Measurements from ENCODE around the gene SRSF5.
A peak's percentile ranks its signal among the peaks of the same experiment; 100 is the strongest.
"Not testable (repeated sequence)": the region's sequence is repeated elsewhere in the genome, so short reads cannot be mapped to it uniquely, and the experiment has no call there.

SRSF5 gene

GRCh38 chr14:69766984-69767368 is at the start of gene SRSF5:
SRSF5 (plus strand) TSS chr14:69767142; CDS start chr14:69768157, 1,015 bp downstream.
- DNase-seq (ENCODE audit: low read depth) = peak; percentile 92

GRCh38 chr14:69718614-69719013 is 48.3 kb upstream of the SRSF5 start:
- DNase-seq (ENCODE audit: low read depth) = not testable (repeated sequence)

GRCh38 chr14:69719501-69719951 is 47.4 kb upstream of the SRSF5 start:
- no peak for DNase-seq (ENCODE audit: low read depth)

GRCh38 chr14:69720912-69721311 is 46.0 kb upstream of the SRSF5 start:
- DNase-seq (ENCODE audit: low read depth) = no peak

GRCh38 chr14:69726761-69727511 is 40.0 kb upstream of the SRSF5 start:
- peak; percentile 76 for DNase-seq (ENCODE audit: low read depth)

GRCh38 chr14:69727860-69728259 is 39.1 kb upstream of the SRSF5 start:
- DNase-seq (ENCODE audit: low read depth) = no peak

GRCh38 chr14:69731919-69732598 is 34.9 kb upstream of the SRSF5 start:
- DNase-seq (ENCODE audit: low read depth) = not testable (repeated sequence)

- DNase-seq (ENCODE audit: low read depth) = not testable (repeated sequence)
These were observed 30.5 kb upstream of the SRSF5 start for GRCh38 chr14:69736405-69736804.

GRCh38 chr14:69741055-69741454 is 25.9 kb upstream of the SRSF5 start:
- no peak for DNase-seq (ENCODE audit: low read depth)

GRCh38 chr14:69749956-69750355 is 17.0 kb upstream of the SRSF5 start:
- DNase-seq (ENCODE audit: low read depth) = no peak

- no peak for DNase-seq (ENCODE audit: low read depth)
These were observed 16.4 kb upstream of the SRSF5 start for GRCh38 chr14:69750495-69750894.

- DNase-seq (ENCODE audit: low read depth) = no peak
These were observed 14.2 kb upstream of the SRSF5 start for GRCh38 chr14:69752773-69753172.

- no peak for DNase-seq (ENCODE audit: low read depth)
These were observed 13.1 kb upstream of the SRSF5 start for GRCh38 chr14:69753860-69754259.

GRCh38 chr14:69754487-69754886 is 12.5 kb upstream of the SRSF5 start:
- no peak for DNase-seq (ENCODE audit: low read depth)

- DNase-seq (ENCODE audit: low read depth) = no peak
These were observed 11.6 kb upstream of the SRSF5 start for GRCh38 chr14:69755296-69755695.

- no peak for DNase-seq (ENCODE audit: low read depth)
These were observed 11.2 kb upstream of the SRSF5 start for GRCh38 chr14:69755784-69756183.

- no peak for DNase-seq (ENCODE audit: low read depth)
These were observed 10.6 kb upstream of the SRSF5 start for GRCh38 chr14:69756298-69756697.

GRCh38 chr14:69760810-69761209 is 6.1 kb upstream of the SRSF5 start:
- DNase-seq (ENCODE audit: low read depth) = no peak

- no peak for DNase-seq (ENCODE audit: low read depth)
These were observed 3.0 kb upstream of the SRSF5 start for GRCh38 chr14:69763761-69764510.

GRCh38 chr14:69767369-69767999 is 542 bp downstream of the SRSF5 start:
- peak; percentile 62 for DNase-seq (ENCODE audit: low read depth)

- DNase-seq (ENCODE audit: low read depth) = no peak
These were observed 1.9 kb downstream of the SRSF5 start for GRCh38 chr14:69768873-69769272.

GRCh38 chr14:69769623-69770022 is 2.7 kb downstream of the SRSF5 start:
- no peak for DNase-seq (ENCODE audit: low read depth)
